Astrocyte (in vitro differentiated cells and primary cell): ENCODE measurements around the gene NAV1.

Source experiments
- CTCF ChIP-seq: IDR thresholded peaks from 2 replicates; pipeline ENCODE4 v1.5.1; 2011; ENCODE audit warnings: low read depth, mild to moderate bottlenecking, inconsistent platforms, low read length, moderate library complexity; ENCODE audit not compliant: insufficient read depth
- EZH2 ChIP-seq: IDR thresholded peaks from 2 replicates; pipeline ENCODE4 v1.6.1; 2012; ENCODE audit warnings: mild to moderate bottlenecking, low read length, inconsistent platforms; ENCODE audit not compliant: insufficient read depth

DNA sequence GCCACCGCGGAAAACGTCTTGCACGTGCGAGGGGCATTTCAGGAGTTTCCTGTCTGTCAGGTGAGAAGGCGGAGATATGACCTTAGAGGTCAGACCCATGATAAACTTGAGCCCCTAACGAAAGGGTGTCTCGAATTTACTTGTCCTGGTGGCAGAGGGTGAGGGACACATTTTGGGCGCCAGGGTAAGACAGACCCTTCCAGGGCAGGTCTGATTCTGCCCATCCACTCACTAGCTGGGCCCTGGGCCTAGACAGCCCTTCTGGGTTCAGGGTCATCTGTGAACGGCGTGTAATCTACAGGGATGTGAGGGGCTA lies 31.6 kb upstream of the NAV1 start:
- TF ChIP-seq CTCF (no peak), EZH2 (no peak)
